Natural killer cell (primary cell): Measurements from ENCODE around the gene KRTAP9-2. TPM values are rescaled to one million over a fixed set of nuclear protein-coding genes. Genes with fewer than 3 reads are reported as not detected.
"Not testable (repeated sequence)": the region's sequence is repeated elsewhere in the genome, so short reads cannot be mapped to it uniquely, and the experiment has no call there.

Experiments
- ATAC-seq, 3 donors: fragments of 150-1000 bp in 2 of 3; fragments of 200-7000 bp in 1 of 3; cut with Tn5 transposase; 1 replicate in 1 of 3; 2 replicates in 2 of 3; pipeline ENCODE4 v1.10.0; 2021; ENCODE audit warnings: mild to moderate bottlenecking in 2 of 3, moderate library complexity in 2 of 3
- DNase-seq, 2 donors: peaks; one replicate each; pipeline versions ENCODE4 v3.0.0 to v3.0.0-alpha.2; 2013 to 2021; ENCODE audit warnings: mixed read lengths in 1 of 2
- H3K27ac ChIP-seq: one replicate; pipeline ENCODE4 v1.5.1; 2013; ENCODE audit warnings: mild to moderate bottlenecking, low read length
- H3K27me3 ChIP-seq: one replicate; pipeline ENCODE4 v1.6.1; 2013; ENCODE audit warnings: low read length; ENCODE audit not compliant: control insufficient read depth, insufficient read depth
- H3K36me3 ChIP-seq: one replicate; pipeline ENCODE4 v1.6.1; 2013; ENCODE audit warnings: low read length; ENCODE audit not compliant: control insufficient read depth, insufficient read depth
- H3K4me1 ChIP-seq: one replicate; pipeline ENCODE4 v1.6.1; 2013; ENCODE audit warnings: low read length; ENCODE audit not compliant: control insufficient read depth, insufficient read depth
- H3K4me3 ChIP-seq: one replicate; pipeline ENCODE4 v1.5.1; 2013; ENCODE audit warnings: low read length
- H3K9me3 ChIP-seq: one replicate; pipeline ENCODE4 v1.6.1; 2013; ENCODE audit warnings: low read length; ENCODE audit not compliant: control insufficient read depth, insufficient read depth
- H3K27ac Mint-ChIP-seq, 2 donors: one replicate each; pipeline ENCODE4 v1.8.0; 2022; ENCODE audit warnings: mild to moderate bottlenecking in 2 of 2, mixed read lengths in 2 of 2, moderate library complexity in 1 of 2
- H3K27me3 Mint-ChIP-seq, 2 donors: one replicate each; pipeline ENCODE4 v1.8.0; 2022; ENCODE audit warnings: low read depth in 2 of 2, mixed read lengths in 2 of 2
- H3K36me3 Mint-ChIP-seq: one replicate; pipeline ENCODE4 v1.8.0; 2022; ENCODE audit warnings: mixed read lengths
- H3K4me1 Mint-ChIP-seq, 2 donors: one replicate each; pipeline ENCODE4 v1.8.0; 2022; ENCODE audit warnings: mixed read lengths in 2 of 2
- H3K4me3 Mint-ChIP-seq: one replicate; pipeline ENCODE4 v1.8.0; 2022; ENCODE audit warnings: mild to moderate bottlenecking, moderate library complexity, mixed read lengths
- H3K9me3 Mint-ChIP-seq, 2 donors: one replicate each; pipeline ENCODE4 v1.8.0; 2022; ENCODE audit warnings: mixed read lengths in 2 of 2
- CTCF ChIP-seq: fragments of 200-600 bp; IDR thresholded peaks from one replicate; pipeline ENCODE4 v1.8.0; 2022; ENCODE audit warnings: antibody characterized with exemption
- WGBS: methylation state at CpG from one replicate; pipeline ENCODE4 v1.1.7; 2013; ENCODE audit warnings: missing lambda C conversion rate; ENCODE audit not compliant: insufficient coverage; 5-methylcytosine and 5-hydroxymethylcytosine counted together
- intact Hi-C: fragments of 100-400 bp; cut with micrococcal nuclease; formaldehyde crosslinking; loops from one replicate; pipeline ENCODE4 v1.14.2; 2022
- total RNA-seq, 4 donors: library from RNA; stranded (reverse); fragments of 120-200 nt in 1 of 4; gene quantifications; one replicate each; pipeline versions ENCODE4 v1.2.3 to v1.2.4, GENCODE V29; 2013 to 2022

KRTAP9-2 gene
- not detected for total RNA-seq
- not detected for total RNA-seq (2013)

GRCh38 chr17:41226598-41227095 is at the start of gene KRTAP9-2:
TSS of gene KRTAP9-2 (plus strand) at chr17:41226648. CDS start at chr17:41226655, 7 bp downstream.
- intact Hi-C loops, H3K27ac ChIP-seq, DNase-seq, H3K4me3 ChIP-seq, H3K27ac Mint-ChIP-seq, H3K4me1 ChIP-seq, H3K36me3 Mint-ChIP-seq, H3K9me3 ChIP-seq, ATAC-seq, H3K36me3 ChIP-seq, H3K4me3 Mint-ChIP-seq, H3K4me1 Mint-ChIP-seq, H3K9me3 Mint-ChIP-seq, H3K27me3 ChIP-seq: not testable (repeated sequence)
- peaks cover 12 to 23% of the 10 kb centered on the region in 2 donors for H3K27me3 Mint-ChIP-seq
- 84% methylated on average over 2 of the region's 4 CpGs for WGBS

- DNase-seq (no peak), ATAC-seq (no peak)
- no peak for TF ChIP-seq CTCF
- no peaks in the 10 kb centered on the region for H3K9me3 ChIP-seq
- H3K4me3 Mint-ChIP-seq, result no peak overlapping the region
- no peak overlapping the region for H3K27ac Mint-ChIP-seq
- no peaks in the 10 kb centered on the region for H3K4me1 Mint-ChIP-seq
- H3K27me3 Mint-ChIP-seq, result peaks cover 15 to 23% of the 10 kb centered on the region in 2 donors
- H3K4me3 ChIP-seq, result no peak overlapping the region
- no peaks in the 10 kb centered on the region for H3K27me3 ChIP-seq
- H3K4me1 ChIP-seq, result peaks cover 5% of the 10 kb centered on the region
- no peak overlapping the region for H3K27ac ChIP-seq
- H3K36me3 Mint-ChIP-seq, result no peaks in the 10 kb centered on the region
- H3K36me3 ChIP-seq, result no peaks in the 10 kb centered on the region
- intact Hi-C loops, result no loop called here
- H3K9me3 Mint-ChIP-seq, result no peaks in the 10 kb centered on the region
- WGBS, result 63% methylated on average over 3 of the region's 3 CpGs
Observed at GRCh38 chr17:41176744-41177387, 49.6 kb upstream of the KRTAP9-2 start.

- no peak for TF ChIP-seq CTCF
- Histone ChIP-seq H3K36me3 (no peaks in the 10 kb centered on the region), H3K27ac (no peak within 1 kb of the TSS), H3K27me3 (no peaks in the 10 kb centered on the region), H3K4me1 (peaks cover 5% of the 10 kb centered on the region), H3K9me3 (no peaks in the 10 kb centered on the region), H3K4me3 (no peak within 1 kb of the TSS)
- H3K4me1 Mint-ChIP-seq, result no peaks in the 10 kb centered on the region
- H3K9me3 Mint-ChIP-seq, result no peaks in the 10 kb centered on the region
- H3K4me3 Mint-ChIP-seq, result no peak within 1 kb of the TSS
- peaks cover 10 to 15% of the 10 kb centered on the region in 2 donors for H3K27me3 Mint-ChIP-seq
- no peaks in the 10 kb centered on the region for H3K36me3 Mint-ChIP-seq
- no peak within 1 kb of the TSS for H3K27ac Mint-ChIP-seq
- ATAC-seq, result no peak
- DNase-seq, result no peak
- 92% methylated on average over 7 of the region's 7 CpGs for WGBS
- intact Hi-C loops, result no loop called here
Observed at GRCh38 chr17:41177727-41178271, 48.6 kb upstream of the KRTAP9-2 start, which contains the start of gene KRTAP4-2. TSS of gene KRTAP4-2 (minus strand) at chr17:41178221. CDS start at chr17:41178164, 57 bp downstream.

- Histone ChIP-seq H3K27ac (no peak overlapping the region), H3K36me3 (no peaks in the 10 kb centered on the region), H3K4me3 (no peak overlapping the region), H3K27me3 (no peaks in the 10 kb centered on the region), H3K4me1 (peaks cover 5% of the 10 kb centered on the region), H3K9me3 (no peaks in the 10 kb centered on the region)
- Mint-ChIP-seq H3K9me3 (no peaks in the 10 kb centered on the region), H3K27ac (no peak overlapping the region), H3K4me3 (no peak overlapping the region), H3K27me3 (peaks cover 10 to 18% of the 10 kb centered on the region in 2 donors), H3K4me1 (no peaks in the 10 kb centered on the region), H3K36me3 (no peaks in the 10 kb centered on the region)
- 97% methylated on average over 3 of the region's 3 CpGs for WGBS
- intact Hi-C loops, result no loop called here
- no peak for TF ChIP-seq CTCF
- DNase-seq (no peak), ATAC-seq (no peak)
Observed at GRCh38 chr17:41178341-41178740, 48.1 kb upstream of the KRTAP9-2 start.
